ENCODE measurements around the gene OGDHL. TPM values are rescaled to one million over a fixed set of nuclear protein-coding genes. Genes with fewer than 3 reads are reported as not detected.

Gene OGDHL
- total RNA-seq, 1 experiment from 2014 or later, result 1.3 TPM

DNA sequence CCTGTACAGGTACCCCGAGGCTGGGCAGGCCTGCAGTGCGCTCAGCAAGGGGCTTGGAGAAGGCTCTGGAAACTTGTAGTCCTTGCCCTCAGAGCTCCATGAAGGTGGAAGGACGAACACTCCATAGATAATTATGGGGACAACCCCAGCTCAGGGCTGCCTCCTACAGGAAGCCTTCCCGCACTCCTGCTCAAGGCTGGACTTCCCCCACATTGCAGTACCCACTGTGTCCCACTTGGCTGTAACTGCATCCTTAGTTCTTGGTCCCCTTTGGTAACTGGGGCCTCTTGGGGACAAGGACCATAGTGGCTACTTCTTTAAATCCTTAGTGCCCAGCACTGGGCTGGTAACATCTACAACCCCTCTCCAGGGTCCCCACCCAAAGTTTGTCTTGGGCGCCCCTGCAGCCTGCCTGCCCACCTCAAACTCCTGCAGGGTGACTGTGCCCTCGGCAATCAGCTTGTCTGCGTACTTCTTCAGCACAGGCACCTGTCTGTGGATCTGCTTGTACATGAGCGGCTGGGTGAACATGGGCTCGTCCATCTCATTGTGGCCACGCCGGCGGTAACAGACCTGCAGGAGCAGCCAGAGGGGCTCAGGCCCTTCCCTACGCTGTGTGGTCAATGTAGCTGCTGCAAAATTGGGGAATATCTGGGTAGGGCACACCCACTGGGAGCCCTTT is 17.1 kb downstream of the OGDHL start:
- Histone ChIP-seq H3K9me3 (ENCODE audit: control insufficient read depth, insufficient read depth, low read depth, low read length) (no peaks in the 10 kb centered on the region), H3K27me3 (ENCODE audit: control insufficient read depth, insufficient read depth, low read length) (no peaks in the 10 kb centered on the region), H3K4me3 (ENCODE audit: low read depth in 2 of 2, low read length in 2 of 2) (no peak overlapping the region), H3K36me3 (ENCODE audit: control insufficient read depth, insufficient read depth, low read length) (no peaks in the 10 kb centered on the region), H3K27ac (ENCODE audit: low read length) (no peak overlapping the region), H3K4me1 (ENCODE audit: control insufficient read depth, insufficient read depth, low read length) (no peaks in the 10 kb centered on the region)
- no TSS peak for BruUV-seq (replicated peaks)
- intact Hi-C loops (cut with micrococcal nuclease; ENCODE audit: unreplicated experiment) (no loop called here), in situ Hi-C loops (cut with HindIII; ENCODE audit: low pct_unique_long_range_greater_than_20kb, low sequenced_read_pairs) (no loop called here)
- DNase-seq (ENCODE audit: low read depth, low spot score), result no peak
- TF ChIP-seq, protein P1, sequence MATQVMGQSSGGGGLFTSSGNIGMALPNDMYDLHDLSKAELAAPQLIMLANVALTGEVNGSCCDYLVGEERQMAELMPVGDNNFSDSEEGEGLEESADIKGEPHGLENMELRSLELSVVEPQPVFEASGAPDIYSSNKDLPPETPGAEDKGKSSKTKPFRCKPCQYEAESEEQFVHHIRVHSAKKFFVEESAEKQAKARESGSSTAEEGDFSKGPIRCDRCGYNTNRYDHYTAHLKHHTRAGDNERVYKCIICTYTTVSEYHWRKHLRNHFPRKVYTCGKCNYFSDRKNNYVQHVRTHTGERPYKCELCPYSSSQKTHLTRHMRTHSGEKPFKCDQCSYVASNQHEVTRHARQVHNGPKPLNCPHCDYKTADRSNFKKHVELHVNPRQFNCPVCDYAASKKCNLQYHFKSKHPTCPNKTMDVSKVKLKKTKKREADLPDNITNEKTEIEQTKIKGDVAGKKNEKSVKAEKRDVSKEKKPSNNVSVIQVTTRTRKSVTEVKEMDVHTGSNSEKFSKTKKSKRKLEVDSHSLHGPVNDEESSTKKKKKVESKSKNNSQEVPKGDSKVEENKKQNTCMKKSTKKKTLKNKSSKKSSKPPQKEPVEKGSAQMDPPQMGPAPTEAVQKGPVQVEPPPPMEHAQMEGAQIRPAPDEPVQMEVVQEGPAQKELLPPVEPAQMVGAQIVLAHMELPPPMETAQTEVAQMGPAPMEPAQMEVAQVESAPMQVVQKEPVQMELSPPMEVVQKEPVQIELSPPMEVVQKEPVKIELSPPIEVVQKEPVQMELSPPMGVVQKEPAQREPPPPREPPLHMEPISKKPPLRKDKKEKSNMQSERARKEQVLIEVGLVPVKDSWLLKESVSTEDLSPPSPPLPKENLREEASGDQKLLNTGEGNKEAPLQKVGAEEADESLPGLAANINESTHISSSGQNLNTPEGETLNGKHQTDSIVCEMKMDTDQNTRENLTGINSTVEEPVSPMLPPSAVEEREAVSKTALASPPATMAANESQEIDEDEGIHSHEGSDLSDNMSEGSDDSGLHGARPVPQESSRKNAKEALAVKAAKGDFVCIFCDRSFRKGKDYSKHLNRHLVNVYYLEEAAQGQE (IDR thresholded peaks at IDR 0.05; ENCODE audit: insufficient read depth in 1 of 2, low read depth in 2 of 2, low read length in 1 of 2), result no peak
- TF ChIP-seq TCF7L2 (IDR thresholded peaks at IDR 0.05; ENCODE audit: low read depth, low read length), result no peak
- no peak for TF ChIP-seq POLR2AphosphoS5 (IDR thresholded peaks at IDR 0.05; ENCODE audit: low read depth, low read length)
- TF ChIP-seq SIN3A (IDR thresholded peaks at IDR 0.05; ENCODE audit: borderline replicate concordance, insufficient read depth, low read depth, low read length), result no peak
- TF ChIP-seq, protein P2, sequence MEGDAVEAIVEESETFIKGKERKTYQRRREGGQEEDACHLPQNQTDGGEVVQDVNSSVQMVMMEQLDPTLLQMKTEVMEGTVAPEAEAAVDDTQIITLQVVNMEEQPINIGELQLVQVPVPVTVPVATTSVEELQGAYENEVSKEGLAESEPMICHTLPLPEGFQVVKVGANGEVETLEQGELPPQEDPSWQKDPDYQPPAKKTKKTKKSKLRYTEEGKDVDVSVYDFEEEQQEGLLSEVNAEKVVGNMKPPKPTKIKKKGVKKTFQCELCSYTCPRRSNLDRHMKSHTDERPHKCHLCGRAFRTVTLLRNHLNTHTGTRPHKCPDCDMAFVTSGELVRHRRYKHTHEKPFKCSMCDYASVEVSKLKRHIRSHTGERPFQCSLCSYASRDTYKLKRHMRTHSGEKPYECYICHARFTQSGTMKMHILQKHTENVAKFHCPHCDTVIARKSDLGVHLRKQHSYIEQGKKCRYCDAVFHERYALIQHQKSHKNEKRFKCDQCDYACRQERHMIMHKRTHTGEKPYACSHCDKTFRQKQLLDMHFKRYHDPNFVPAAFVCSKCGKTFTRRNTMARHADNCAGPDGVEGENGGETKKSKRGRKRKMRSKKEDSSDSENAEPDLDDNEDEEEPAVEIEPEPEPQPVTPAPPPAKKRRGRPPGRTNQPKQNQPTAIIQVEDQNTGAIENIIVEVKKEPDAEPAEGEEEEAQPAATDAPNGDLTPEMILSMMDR (IDR thresholded peaks at IDR 0.05), result no peak
- CTCF ChIA-PET, result no interaction called here
- ATAC-seq, result no peak
- POLR2A ChIA-PET, result no interaction called here

DNA sequence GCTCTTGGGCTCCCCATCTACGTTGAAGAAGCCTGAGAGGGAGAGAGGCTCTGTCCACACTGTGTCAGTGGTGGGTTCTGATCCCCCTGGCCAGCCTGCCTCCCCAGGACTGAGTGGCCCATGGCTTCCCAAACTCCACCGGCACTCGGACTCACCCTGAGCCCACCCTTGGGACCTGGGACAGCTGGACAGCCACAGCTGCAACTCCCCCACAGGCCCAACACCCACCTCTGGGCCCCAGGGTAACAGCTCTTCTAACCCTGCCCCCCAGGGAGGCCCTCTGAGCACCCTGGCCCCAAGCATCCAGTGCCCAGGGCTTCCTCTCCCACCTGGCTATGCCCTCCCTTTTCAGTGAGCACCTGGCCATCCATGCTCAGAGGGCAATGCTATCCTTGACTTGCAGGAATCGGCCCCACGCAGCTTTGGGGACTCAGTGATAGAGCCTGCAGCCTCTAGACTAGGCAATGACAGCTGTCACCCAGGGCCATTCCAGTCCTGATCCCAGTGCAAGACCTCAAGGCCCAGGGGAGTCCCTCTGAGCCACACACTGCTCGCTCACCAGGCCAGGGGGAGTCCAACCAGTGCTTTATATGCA is 17.9 kb downstream of the OGDHL start:
- intact Hi-C loops (cut with micrococcal nuclease; ENCODE audit: unreplicated experiment) (no loop called here), in situ Hi-C loops (cut with HindIII; ENCODE audit: low pct_unique_long_range_greater_than_20kb, low sequenced_read_pairs) (no loop called here)
- no peak for DNase-seq (ENCODE audit: low read depth, low spot score)
- Histone ChIP-seq H3K36me3 (ENCODE audit: control insufficient read depth, insufficient read depth, low read length) (no peaks in the 10 kb centered on the region), H3K27ac (ENCODE audit: low read length) (no peak overlapping the region), H3K4me1 (ENCODE audit: control insufficient read depth, insufficient read depth, low read length) (no peaks in the 10 kb centered on the region), H3K27me3 (ENCODE audit: control insufficient read depth, insufficient read depth, low read length) (no peaks in the 10 kb centered on the region), H3K4me3 (ENCODE audit: low read depth in 2 of 2, low read length in 2 of 2) (no peak overlapping the region), H3K9me3 (ENCODE audit: control insufficient read depth, insufficient read depth, low read depth, low read length) (no peaks in the 10 kb centered on the region)
- ChIA-PET CTCF (no interaction called here), POLR2A (no interaction called here)
- no TSS peak for BruUV-seq (replicated peaks)
- ATAC-seq, result no peak
- TF ChIP-seq TCF7L2 (IDR thresholded peaks at IDR 0.05; ENCODE audit: low read depth, low read length) (no peak), POLR2AphosphoS5 (IDR thresholded peaks at IDR 0.05; ENCODE audit: low read depth, low read length) (no peak), SIN3A (IDR thresholded peaks at IDR 0.05; ENCODE audit: borderline replicate concordance, insufficient read depth, low read depth, low read length) (no peak)
- TF ChIP-seq, protein P2 (IDR thresholded peaks at IDR 0.05), result no peak
- TF ChIP-seq, protein P1 (IDR thresholded peaks at IDR 0.05; ENCODE audit: insufficient read depth in 1 of 2, low read depth in 2 of 2, low read length in 1 of 2), result no peak
